HCT116 (cell line): ENCODE data around the gene AVL9. TPM values are rescaled to one million over a fixed set of nuclear protein-coding genes. Genes with fewer than 3 reads are reported as not detected.
A peak's percentile ranks its signal among the peaks of the same experiment; 100 is the strongest.

ENCODE experiments used
- ATAC-seq: fragments of 200-7000 bp; cut with Tn5 transposase; 2 replicates; pipeline ENCODE4 v1.9.1; 2020; ENCODE audit warnings: mild to moderate bottlenecking, moderate library complexity
- BruUV-seq: library from RNA; stranded (reverse); fragments of 400-500 nt; replicated peaks from 2 replicates; lab custom pipeline; 2021; lab: Mats Ljungman, UMichigan
- CTCF ChIA-PET: fragments of 300-600 bp; sonication (Branson Sonifier 250); formaldehyde crosslinking; loops from one replicate; lab custom pipeline; 2021; ENCODE audit warnings: antibody characterized with exemption; lab: Charles Lee
- POLR2A ChIA-PET: fragments of 300-600, 350-600 bp; sonication (Branson Sonifier 250); formaldehyde crosslinking; loops from one replicate; lab custom pipeline; 2021; ENCODE audit warnings: antibody characterized with exemption; lab: Charles Lee
- RAD21 ChIA-PET, 2 experiments: fragments of 300-600 bp; sonication (Branson Sonifier 250); formaldehyde crosslinking; loops; one replicate each; lab custom pipeline; 2023; ENCODE audit warnings: low total read pairs in 2 of 2; ENCODE audit not compliant: uncharacterized antibody in 2 of 2, unreplicated experiment in 2 of 2, low non-redundant PET in 1 of 2; lab: Charles Lee
- DNase-seq: peaks from one replicate; pipeline ENCODE4 v3.0.0-alpha.2; 2010; ENCODE audit warnings: low read depth, low spot score
- H2AFZ ChIP-seq: fragments of 200-600 bp; shearing (Covaris generic), sonication (generic); 2 replicates; pipeline ENCODE4 v1.6.1; 2017; ENCODE audit warnings: low read depth, mixed run types, mixed read lengths, antibody characterized with exemption, low read length; ENCODE audit not compliant: poor library complexity, severe bottlenecking
- H3K27ac ChIP-seq: 2 replicates; pipeline ENCODE4 v1.5.1; 2012; ENCODE audit warnings: low read depth, low read length
- H3K27me3 ChIP-seq: fragments of 200-600 bp; sonication (generic); 2 replicates; pipeline ENCODE4 v1.6.1; 2016; ENCODE audit warnings: mixed run types, low read length, mixed read lengths; ENCODE audit not compliant: insufficient read depth
- H3K36me3 ChIP-seq, 2 experiments: fragments of 200-500 bp in 1 of 2; fragments of 200-600 bp in 1 of 2; sonication (Bioruptor generic) in 1 of 2; sonication (generic) in 1 of 2; 2 replicates each; pipeline versions ENCODE4 v1.5.1 to v1.6.1; 2014 to 2016; ENCODE audit warnings: low read length in 2 of 2, inconsistent platforms in 1 of 2, mixed read lengths in 1 of 2, mixed run types in 1 of 2; ENCODE audit not compliant: insufficient read depth in 2 of 2, control insufficient read depth in 1 of 2
- H3K4me1 ChIP-seq, 2 experiments: fragments of 200-600 bp in 1 of 2; sonication (generic) in 1 of 2; 2 replicates each; pipeline versions ENCODE4 v1.5.1 to v1.6.1; 2012 to 2017; ENCODE audit warnings: low read length in 2 of 2, inconsistent platforms in 1 of 2, mild to moderate bottlenecking in 1 of 2, mixed read lengths in 1 of 2, mixed run types in 1 of 2, moderate library complexity in 1 of 2; ENCODE audit not compliant: insufficient read depth in 2 of 2, control insufficient read depth in 1 of 2
- H3K4me2 ChIP-seq: fragments of 200-600 bp; sonication (generic); 2 replicates; pipeline ENCODE4 v1.6.1; 2017; ENCODE audit warnings: mixed run types, low read length, mixed read lengths
- H3K4me3 ChIP-seq, 2 experiments: fragments of 200-600 bp in 1 of 2; sonication (generic) in 1 of 2; replicated peaks in 1 of 2; 2 replicates each; pipeline ENCODE4 v1.5.1; 2011 to 2016; ENCODE audit warnings: low read length in 2 of 2, control low read depth in 1 of 2, low read depth in 1 of 2, mild to moderate bottlenecking in 1 of 2, mixed read lengths in 1 of 2, mixed run types in 1 of 2
- H3K79me2 ChIP-seq: fragments of 200-600 bp; sonication (generic); 2 replicates; pipeline ENCODE4 v1.6.1; 2017; ENCODE audit warnings: mild to moderate bottlenecking, mixed run types, low read length, moderate library complexity, mixed read lengths; ENCODE audit not compliant: insufficient read depth
- H3K9ac ChIP-seq: fragments of 200-600 bp; sonication (generic); 2 replicates; pipeline ENCODE4 v1.6.1; 2016; ENCODE audit warnings: low read length, mixed read lengths
- H3K9me2 ChIP-seq: fragments of 200-600 bp; sonication (generic), shearing (Covaris generic); 2 replicates; pipeline ENCODE4 v1.6.1; 2017; ENCODE audit warnings: mixed run types, mild to moderate bottlenecking, moderate library complexity; ENCODE audit not compliant: insufficient read depth
- H3K9me3 ChIP-seq, 2 experiments: fragments of 200-500 bp in 1 of 2; fragments of 200-600 bp in 1 of 2; sonication (Bioruptor generic) in 1 of 2; sonication (generic) in 1 of 2; 2 replicates each; pipeline ENCODE4 v1.6.1; 2014 to 2017; ENCODE audit warnings: low read length in 2 of 2, mixed read lengths in 2 of 2, inconsistent platforms in 1 of 2, low read depth in 1 of 2, mild to moderate bottlenecking in 1 of 2, mixed run types in 1 of 2, moderate library complexity in 1 of 2; ENCODE audit not compliant: control insufficient read depth in 1 of 2, insufficient read depth in 1 of 2
- H4K20me1 ChIP-seq: fragments of 200-600 bp; sonication (generic), shearing (Covaris generic); 2 replicates; pipeline ENCODE4 v1.6.1; 2017; ENCODE audit warnings: mixed run types, mild to moderate bottlenecking, moderate library complexity; ENCODE audit not compliant: insufficient read depth
- EGR1 ChIP-seq: IDR thresholded peaks from 2 replicates; pipeline ENCODE4 v1.6.1; 2012; ENCODE audit warnings: low read depth
- EZH2 ChIP-seq: fragments of 200-600 bp; sonication (generic); IDR thresholded peaks from 2 replicates; pipeline ENCODE4 v1.6.1; 2017; ENCODE audit warnings: antibody characterized with exemption, mixed run types
- FOSL1 ChIP-seq: IDR thresholded peaks from 2 replicates; pipeline ENCODE4 v1.6.1; 2012; ENCODE audit warnings: low read depth
- POLR2A ChIP-seq: IDR thresholded peaks from 2 replicates; pipeline ENCODE4 v1.7.0; 2011; ENCODE audit warnings: borderline replicate concordance; ENCODE audit not compliant: insufficient read depth, insufficient read length; ENCODE audit errors: extremely low read depth
- RAD21 ChIP-seq: IDR thresholded peaks from 2 replicates; pipeline ENCODE4 v1.6.1; 2012; ENCODE audit warnings: low read depth, mild to moderate bottlenecking
- SP1 ChIP-seq: IDR thresholded peaks from 2 replicates; pipeline ENCODE4 v1.6.1; 2012; ENCODE audit warnings: low read depth
- SRF ChIP-seq: IDR thresholded peaks from 2 replicates; pipeline ENCODE4 v1.6.1; 2012; ENCODE audit warnings: low read depth
- ZNF274 ChIP-seq: fragments of 200-500 bp; sonication (Bioruptor generic); IDR thresholded peaks from 2 replicates; pipeline ENCODE4 v1.6.1; 2014; ENCODE audit warnings: mild to moderate bottlenecking, low read depth, low read length, inconsistent platforms
- intact Hi-C: fragments of 100-400 bp; cut with micrococcal nuclease; formaldehyde crosslinking; loops from 2 replicates; pipeline ENCODE4 v1.10.0; 2022
- total RNA-seq: library from RNA; stranded (reverse); gene quantifications from one replicate; pipeline ENCODE4 v1.2.1, GENCODE V29; 2021; ENCODE audit not compliant: unreplicated experiment
- TF ChIP-seq, protein P1 (sequence below): IDR thresholded peaks from 2 replicates; pipeline ENCODE4 v1.6.1; 2011; ENCODE audit warnings: mild to moderate bottlenecking, low read length, moderate library complexity; ENCODE audit not compliant: insufficient replicate concordance; ENCODE audit errors: extremely low read depth
- TF ChIP-seq, protein P2 (sequence below), 3 experiments: fragments of 200-600 bp in 1 of 3; sonication (generic) in 1 of 3; IDR thresholded peaks in 2 of 3; conservative IDR thresholded peaks in 1 of 3; 2 replicates each; pipeline ENCODE4 v1.5.1; 2012 to 2017; ENCODE audit warnings: low read depth in 2 of 3, low read length in 2 of 3, antibody characterized with exemption in 1 of 3, borderline replicate concordance in 1 of 3, control low read depth in 1 of 3, mild to moderate bottlenecking in 1 of 3, mixed read lengths in 1 of 3, mixed run types in 1 of 3, moderate library complexity in 1 of 3; ENCODE audit not compliant: insufficient read depth in 1 of 3

AVL9 gene
- total RNA-seq, 1 experiment from 2014 or later, result 89.0 TPM

DNA sequence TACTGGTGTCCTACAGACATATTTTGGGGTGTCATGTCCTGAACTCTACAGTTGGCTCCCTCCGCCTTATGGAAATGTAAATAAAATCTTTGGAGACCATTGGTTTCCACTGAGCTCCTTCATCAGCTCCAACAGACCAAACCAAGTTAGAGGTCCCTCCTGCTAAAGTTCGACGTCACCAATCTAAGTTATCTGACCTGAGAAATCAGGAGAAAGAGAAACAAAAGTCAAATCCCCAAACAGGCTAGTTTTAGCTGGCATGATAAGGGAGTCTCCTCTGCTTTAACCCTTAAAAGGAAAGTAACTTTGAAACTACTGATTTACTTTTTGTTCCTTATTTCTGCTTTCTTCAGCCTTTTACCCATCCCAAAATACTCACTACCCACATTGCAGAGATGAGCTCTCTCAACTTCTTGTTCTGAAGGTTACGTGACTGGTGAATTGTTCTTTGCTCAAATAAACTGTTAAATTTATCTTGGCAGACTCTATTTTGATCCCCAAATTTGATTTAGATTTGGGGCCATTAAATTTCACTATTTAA, 39.9 kb downstream of the AVL9 start (continued):
- TF ChIP-seq, protein P1, sequence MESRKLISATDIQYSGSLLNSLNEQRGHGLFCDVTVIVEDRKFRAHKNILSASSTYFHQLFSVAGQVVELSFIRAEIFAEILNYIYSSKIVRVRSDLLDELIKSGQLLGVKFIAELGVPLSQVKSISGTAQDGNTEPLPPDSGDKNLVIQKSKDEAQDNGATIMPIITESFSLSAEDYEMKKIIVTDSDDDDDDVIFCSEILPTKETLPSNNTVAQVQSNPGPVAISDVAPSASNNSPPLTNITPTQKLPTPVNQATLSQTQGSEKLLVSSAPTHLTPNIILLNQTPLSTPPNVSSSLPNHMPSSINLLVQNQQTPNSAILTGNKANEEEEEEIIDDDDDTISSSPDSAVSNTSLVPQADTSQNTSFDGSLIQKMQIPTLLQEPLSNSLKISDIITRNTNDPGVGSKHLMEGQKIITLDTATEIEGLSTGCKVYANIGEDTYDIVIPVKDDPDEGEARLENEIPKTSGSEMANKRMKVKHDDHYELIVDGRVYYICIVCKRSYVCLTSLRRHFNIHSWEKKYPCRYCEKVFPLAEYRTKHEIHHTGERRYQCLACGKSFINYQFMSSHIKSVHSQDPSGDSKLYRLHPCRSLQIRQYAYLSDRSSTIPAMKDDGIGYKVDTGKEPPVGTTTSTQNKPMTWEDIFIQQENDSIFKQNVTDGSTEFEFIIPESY, result no peak
- no peak for TF ChIP-seq RAD21
- TF ChIP-seq, protein P2, sequence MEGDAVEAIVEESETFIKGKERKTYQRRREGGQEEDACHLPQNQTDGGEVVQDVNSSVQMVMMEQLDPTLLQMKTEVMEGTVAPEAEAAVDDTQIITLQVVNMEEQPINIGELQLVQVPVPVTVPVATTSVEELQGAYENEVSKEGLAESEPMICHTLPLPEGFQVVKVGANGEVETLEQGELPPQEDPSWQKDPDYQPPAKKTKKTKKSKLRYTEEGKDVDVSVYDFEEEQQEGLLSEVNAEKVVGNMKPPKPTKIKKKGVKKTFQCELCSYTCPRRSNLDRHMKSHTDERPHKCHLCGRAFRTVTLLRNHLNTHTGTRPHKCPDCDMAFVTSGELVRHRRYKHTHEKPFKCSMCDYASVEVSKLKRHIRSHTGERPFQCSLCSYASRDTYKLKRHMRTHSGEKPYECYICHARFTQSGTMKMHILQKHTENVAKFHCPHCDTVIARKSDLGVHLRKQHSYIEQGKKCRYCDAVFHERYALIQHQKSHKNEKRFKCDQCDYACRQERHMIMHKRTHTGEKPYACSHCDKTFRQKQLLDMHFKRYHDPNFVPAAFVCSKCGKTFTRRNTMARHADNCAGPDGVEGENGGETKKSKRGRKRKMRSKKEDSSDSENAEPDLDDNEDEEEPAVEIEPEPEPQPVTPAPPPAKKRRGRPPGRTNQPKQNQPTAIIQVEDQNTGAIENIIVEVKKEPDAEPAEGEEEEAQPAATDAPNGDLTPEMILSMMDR (IDR thresholded peaks at IDR 0.05 in 2 of 3, conservative IDR thresholded peaks at IDR 0.05 in 1 of 3; ENCODE audit: borderline replicate concordance in 1 of 3, insufficient read depth in 1 of 3, low read depth in 2 of 3, low read length in 2 of 3), result no peak
- no peak for TF ChIP-seq EZH2
- no peak for TF ChIP-seq SP1
- no peak for TF ChIP-seq SRF
- TF ChIP-seq FOSL1, result no peak
- no peak for TF ChIP-seq POLR2A
- no peak for TF ChIP-seq ZNF274

DNA sequence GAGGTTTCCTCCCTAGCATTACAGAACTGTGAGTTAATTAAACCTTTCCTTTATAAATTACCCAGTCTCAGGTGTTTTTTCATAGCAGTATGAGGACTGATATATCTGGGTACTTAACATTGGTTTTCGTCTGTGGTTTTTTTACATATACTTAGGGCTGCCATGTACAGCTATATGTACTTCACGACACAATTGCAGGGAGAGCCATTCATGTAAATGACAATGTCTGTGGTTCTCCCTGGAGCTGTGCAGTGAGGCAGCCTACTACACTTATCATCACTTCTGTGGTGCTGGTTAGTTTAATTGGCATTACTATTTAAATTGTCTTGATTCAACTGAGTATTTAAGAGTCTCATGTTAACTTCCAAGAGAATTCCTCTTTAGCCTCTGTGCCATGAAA, 40.7 kb downstream of the AVL9 start:
- ChIA-PET RAD21 (no interaction called here), CTCF (no interaction called here), POLR2A (no interaction called here)
- no peak for DNase-seq
- Histone ChIP-seq H4K20me1 (no peaks in the 10 kb centered on the region), H3K4me3 (no peak overlapping the region), H2AFZ (no peak overlapping the region), H3K4me1 (peaks cover 11 to 15% of the 10 kb centered on the region in 2 experiments), H3K36me3 (no peaks in the 10 kb centered on the region), H3K79me2 (peaks cover 41% of the 10 kb centered on the region), H3K27ac (no peak overlapping the region), H3K9me2 (no peaks in the 10 kb centered on the region)
- intact Hi-C loops, result no loop called here
- no TSS peak for BruUV-seq
- no peak for ATAC-seq
- TF ChIP-seq EGR1, result no peak
- TF ChIP-seq, all 23 proteins: peak for 0
- no peaks in the 10 kb centered on the region for H3K9me3 ChIP-seq
- H3K9ac ChIP-seq, result no peak overlapping the region
- no peaks in the 10 kb centered on the region for H3K27me3 ChIP-seq
- peak overlapping the region; percentile 27; the same call in 1 of the 2 replicates for H3K4me2 ChIP-seq
